ENCODE measurements around the gene SCNN1G.
"Not testable (repeated sequence)": the region's sequence is repeated elsewhere in the genome, so short reads cannot be mapped to it uniquely, and the experiment has no call there.

Gene SCNN1G

DNA sequence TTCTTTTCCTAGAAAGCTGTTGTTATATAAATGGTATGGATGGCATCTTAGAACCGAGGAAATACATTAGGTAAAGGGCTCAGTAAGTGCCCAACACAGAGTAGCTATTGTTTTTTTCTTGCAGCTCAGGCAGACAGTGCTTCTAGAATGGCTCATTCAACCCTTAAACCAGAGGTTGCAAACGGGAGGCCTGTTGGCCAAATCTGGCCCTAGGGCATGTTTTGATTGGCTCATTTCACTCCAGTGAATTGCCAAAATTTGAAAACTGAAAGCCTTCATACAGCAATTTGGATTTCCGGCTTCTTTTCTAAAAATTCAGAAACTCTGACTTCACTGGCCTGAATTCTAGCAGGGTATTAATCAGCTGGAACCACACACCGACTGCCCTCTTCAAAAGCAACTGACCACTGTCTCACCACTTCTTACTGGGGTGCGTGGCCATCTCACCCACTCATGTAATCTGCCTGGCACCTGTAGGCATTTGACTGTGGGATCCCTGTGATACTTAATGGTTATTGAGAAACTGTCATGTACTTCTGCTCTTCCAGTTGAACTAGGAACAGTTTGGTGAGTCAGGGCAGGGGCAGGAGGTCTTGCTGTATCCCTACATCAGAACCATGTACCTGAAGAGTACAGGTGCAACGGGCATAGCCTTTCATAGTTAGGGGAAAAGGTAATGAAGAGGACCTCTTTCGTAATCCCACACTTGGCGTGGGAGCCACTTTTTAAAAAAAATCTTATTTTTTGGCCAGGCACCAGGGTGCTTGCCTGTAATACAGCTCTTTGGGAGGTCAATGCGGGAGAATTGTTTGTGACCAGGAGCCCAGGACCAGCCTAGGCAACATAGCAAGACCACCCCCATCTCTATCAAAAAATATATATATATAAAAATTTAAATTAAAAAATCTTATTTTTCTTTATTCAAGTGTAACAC, 66.0 kb downstream of the SCNN1G start:
- DNase-seq (ENCODE audit: insufficient read length, low spot score) (no peak), FAIRE-seq (no peak)

DNA sequence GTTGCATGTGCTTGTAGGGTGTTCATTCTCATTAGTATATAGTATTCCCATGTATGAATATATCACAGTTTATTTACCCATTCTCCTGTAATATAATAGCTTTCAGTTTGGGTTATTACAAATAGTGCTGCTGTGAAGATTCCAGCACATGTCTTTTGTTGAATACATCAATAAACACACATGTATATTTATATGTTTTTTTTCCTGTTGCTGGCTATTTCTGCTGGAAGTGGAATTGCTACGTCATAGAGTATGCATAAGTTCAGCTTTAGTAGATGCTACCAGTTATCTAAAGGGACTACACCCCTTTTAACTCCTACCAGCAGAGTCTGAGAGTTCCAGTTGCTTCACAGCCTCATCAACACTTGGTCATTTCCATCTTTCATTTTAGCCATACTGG, 67.3 kb downstream of the SCNN1G start:
- DNase-seq (ENCODE audit: insufficient read length, low spot score): no peak
- no peak for FAIRE-seq

DNA sequence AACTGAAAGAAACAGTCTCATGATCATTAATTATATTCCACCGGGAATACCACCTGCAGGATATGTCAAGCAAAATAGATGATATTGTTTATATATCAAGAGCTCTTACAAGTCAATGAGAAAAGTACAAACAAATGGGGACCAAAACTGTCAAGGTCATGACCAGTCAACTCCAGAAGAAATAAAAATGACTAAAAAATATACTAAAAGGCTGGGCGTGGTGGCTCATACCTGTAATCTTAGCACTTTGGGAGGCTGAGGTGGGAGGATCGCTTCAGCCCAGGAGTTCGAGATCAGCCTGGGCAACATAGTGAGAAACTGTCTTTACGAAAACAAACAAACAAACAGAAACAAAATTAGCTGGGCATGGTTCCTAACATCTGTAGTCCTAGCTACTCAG, 69.8 kb downstream of the SCNN1G start:
- no peak for DNase-seq (ENCODE audit: insufficient read length, low spot score)
- FAIRE-seq: no peak

DNA sequence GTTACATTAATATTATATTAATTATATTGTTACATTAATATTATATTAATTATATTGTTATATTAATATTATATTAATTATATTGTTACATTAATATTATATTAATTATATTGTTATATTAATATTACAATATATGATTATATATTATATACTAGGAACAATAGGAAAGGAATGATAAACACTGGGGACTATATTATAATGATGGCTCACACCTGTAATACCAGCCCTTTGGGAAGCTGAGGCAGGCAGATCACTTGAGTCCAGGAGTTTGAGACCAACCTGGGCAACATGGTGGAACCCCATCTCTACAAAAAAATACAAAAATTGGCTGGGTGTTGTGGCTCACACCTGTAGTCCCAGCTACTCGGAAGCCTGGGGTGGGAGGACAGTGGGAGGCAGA, 71.1 kb downstream of the SCNN1G start:
- not testable (repeated sequence) for DNase-seq (ENCODE audit: insufficient read length, low spot score); FAIRE-seq

DNA sequence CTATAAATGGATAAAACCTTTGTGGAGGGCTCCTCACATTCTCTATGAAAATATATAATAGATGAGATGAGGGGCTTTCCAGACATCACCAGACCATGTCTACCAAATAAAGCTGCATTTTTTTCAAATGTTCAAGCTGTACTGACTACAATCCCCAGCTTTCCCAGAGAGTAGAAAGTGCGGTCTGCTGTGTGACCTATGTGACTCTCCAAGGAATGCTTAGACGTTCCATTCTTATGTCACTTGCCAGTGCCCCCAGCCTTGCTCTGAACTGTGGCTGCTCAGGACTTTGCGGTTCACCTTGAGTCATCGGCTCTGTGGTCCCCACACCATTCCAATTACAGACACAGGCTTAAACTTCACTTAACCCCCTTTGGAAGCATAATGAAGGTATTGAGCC, 71.8 kb downstream of the SCNN1G start:
- FAIRE-seq: no peak
- no peak for DNase-seq (ENCODE audit: insufficient read length, low spot score)

DNA sequence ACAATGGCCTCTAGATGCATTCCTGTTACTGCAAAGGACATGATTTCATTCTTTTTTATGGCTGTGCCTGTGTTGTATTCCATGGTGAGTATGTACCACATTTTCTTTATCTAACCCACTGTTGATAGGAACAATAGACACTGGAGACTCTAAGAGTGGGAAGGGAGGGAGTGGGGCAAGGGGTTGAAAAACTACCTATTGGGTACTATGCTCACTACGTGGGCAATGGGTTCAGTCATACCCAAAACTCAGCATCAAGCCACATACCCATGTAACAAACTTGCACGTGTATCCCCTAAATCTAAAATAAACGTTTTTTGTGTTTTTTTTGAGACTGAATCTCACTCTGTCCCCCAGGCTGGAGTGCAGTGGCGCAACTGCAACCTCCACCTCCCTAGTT, 72.5 kb downstream of the SCNN1G start:
- FAIRE-seq (no peak), DNase-seq (ENCODE audit: insufficient read length, low spot score) (no peak)

DNA sequence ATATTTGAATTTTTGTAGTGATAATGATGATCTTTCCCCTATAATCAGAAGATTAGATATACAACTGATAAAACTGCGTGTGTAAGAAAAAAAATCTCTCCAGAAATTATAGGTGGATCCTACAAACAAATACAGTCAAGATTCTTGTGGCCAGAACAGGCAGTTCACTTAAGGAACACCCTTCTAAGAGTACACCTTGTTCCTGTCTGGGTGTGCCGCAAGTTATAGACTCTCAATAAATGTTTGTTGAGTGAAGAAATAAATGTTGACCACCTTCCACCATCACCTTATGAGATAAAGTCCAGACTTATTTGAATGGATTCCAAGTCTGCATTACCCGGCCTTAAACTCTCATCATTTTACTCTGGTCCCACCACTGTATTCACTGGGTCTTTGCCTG, 73.9 kb downstream of the SCNN1G start:
- DNase-seq (ENCODE audit: insufficient read length, low spot score) (no peak), FAIRE-seq (no peak)

DNA sequence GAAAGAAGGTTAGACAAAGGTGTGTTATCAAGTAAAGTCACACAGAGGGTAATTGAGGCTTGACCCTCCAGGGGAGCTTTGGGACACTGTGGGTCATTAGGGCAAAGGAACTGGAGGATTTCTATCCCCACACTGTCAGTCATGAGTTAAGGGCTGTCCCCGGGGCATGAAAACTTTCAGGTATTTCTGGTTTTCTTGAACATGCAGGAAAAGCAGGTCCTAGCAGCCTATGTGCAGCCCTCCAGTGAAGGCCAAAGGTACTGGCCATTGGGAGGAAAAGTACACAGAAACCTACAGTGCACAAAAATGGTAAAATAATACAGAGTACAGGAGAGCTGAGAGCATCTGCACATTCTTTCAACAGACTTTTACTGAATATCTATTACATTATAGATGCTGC, 75.1 kb downstream of the SCNN1G start:
- no peak for DNase-seq (ENCODE audit: insufficient read length, low spot score)
- no peak for FAIRE-seq

DNA sequence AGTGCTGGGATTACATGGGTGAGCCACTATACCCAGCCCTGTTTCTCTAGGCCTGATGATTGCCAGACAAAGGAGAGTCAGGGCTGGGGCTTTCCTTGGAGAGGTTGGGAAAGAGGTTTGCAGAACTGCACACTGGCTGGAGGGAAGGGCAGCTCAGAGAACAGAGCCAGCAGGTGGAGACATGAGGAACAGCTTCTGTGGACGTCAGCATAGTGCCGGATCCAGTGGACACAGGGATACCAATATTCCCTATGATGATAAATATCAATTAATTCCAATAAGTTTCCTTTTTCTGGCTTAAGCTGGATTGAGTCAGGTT, 76.3 kb downstream of the SCNN1G start:
- FAIRE-seq (no peak), DNase-seq (ENCODE audit: insufficient read length, low spot score) (no peak)
